ENCODE results near the gene SMIM13. TPM values are rescaled to one million over a fixed set of nuclear protein-coding genes. Genes with fewer than 3 reads are reported as not detected.
"Not testable (repeated sequence)": the region's sequence is repeated elsewhere in the genome, so short reads cannot be mapped to it uniquely, and the experiment has no call there.

The SMIM13 gene
- polyA plus RNA-seq, 1 donor (not counting 4 experiments of a cell fraction or from before 2014, with no cell fraction given): 7.7 TPM

DNA sequence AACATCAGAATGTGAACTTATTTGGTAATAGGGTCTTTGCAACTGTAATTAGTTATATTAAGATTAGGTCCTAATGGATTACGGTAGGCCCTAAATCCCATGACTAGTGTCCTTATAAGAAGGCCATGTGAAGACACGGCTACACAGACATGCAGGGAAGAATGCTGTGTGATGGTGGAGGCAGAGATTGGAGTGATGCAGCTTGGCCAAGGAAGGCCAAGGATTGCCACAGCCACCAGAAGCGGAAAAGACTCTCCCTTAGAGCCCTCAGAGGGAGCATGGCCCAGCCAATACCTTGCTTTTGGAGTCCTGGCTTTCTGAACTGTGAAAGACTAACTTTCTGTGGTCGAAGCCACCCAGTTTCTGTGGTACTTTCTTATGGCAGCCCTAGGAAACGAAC, 9.7 kb upstream of the SMIM13 start:
- no peak for FAIRE-seq
- dilution Hi-C loops (cut with MboI; ENCODE audit: extremely low pct_ligation_motif_present, low sequenced_read_pairs): no loop called here
- no peak overlapping the region for H3K27ac ChIP-seq (ENCODE audit: control insufficient read depth, insufficient read depth, low read length)

DNA sequence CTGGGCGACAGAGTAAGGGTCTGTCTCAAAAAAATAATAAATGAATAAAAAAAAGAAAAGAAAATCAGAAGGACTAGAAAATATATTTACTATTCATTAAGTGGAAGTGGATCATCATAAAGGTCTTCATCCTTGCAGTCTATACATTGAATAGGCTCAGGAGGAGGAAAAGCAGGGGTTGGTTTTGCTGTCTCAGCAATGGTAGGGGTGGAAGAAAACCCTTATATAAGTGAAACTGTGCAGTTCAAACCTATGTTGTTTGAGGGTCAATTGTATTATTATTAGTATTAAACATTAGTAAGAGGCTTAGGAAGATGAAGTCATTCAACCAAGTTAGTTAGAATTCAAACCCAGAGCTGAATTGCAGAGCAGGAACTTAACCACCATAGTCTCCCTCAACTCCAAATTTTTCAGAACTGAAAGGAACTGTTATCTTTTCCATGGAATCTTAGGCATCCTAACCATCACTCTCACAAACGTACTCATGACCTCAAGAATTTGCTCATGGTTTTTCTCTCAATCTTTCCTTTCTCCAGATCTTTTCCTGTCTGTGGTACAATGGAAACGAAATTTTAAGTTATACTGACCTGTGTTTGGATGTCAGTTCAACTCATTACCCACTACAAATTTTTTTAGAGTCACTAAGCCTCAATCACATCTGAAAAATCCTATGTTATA, 7.7 kb upstream of the SMIM13 start:
- H3K4me3 ChIP-seq (ENCODE audit: control insufficient read depth in 2 of 3, extremely low read depth in 1 of 3, insufficient read depth in 2 of 3, low read depth in 1 of 3, low read length in 3 of 3): no peak overlapping the region
- no peaks in the 10 kb centered on the region for H3K9me3 ChIP-seq (ENCODE audit: control insufficient read depth, low read depth, low read length)
- DNase-seq (ENCODE audit: low read depth, low spot score): no peak
- H3K4me1 ChIP-seq (ENCODE audit: control insufficient read depth, extremely low read depth, insufficient read depth, low read length): peaks cover 5% of the 10 kb centered on the region
- TF ChIP-seq, protein P1, sequence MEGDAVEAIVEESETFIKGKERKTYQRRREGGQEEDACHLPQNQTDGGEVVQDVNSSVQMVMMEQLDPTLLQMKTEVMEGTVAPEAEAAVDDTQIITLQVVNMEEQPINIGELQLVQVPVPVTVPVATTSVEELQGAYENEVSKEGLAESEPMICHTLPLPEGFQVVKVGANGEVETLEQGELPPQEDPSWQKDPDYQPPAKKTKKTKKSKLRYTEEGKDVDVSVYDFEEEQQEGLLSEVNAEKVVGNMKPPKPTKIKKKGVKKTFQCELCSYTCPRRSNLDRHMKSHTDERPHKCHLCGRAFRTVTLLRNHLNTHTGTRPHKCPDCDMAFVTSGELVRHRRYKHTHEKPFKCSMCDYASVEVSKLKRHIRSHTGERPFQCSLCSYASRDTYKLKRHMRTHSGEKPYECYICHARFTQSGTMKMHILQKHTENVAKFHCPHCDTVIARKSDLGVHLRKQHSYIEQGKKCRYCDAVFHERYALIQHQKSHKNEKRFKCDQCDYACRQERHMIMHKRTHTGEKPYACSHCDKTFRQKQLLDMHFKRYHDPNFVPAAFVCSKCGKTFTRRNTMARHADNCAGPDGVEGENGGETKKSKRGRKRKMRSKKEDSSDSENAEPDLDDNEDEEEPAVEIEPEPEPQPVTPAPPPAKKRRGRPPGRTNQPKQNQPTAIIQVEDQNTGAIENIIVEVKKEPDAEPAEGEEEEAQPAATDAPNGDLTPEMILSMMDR (optimal IDR thresholded peaks at IDR 0.05 in 1 of 3, IDR thresholded peaks at IDR 0.05 in 1 of 3, conservative IDR thresholded peaks at IDR 0.05 in 1 of 3; ENCODE audit: extremely low read depth in 1 of 3, insufficient read depth in 2 of 3, low read length in 3 of 3): no peak
- no peak for TF ChIP-seq EZH2 (IDR thresholded peaks at IDR 0.05; ENCODE audit: low read length)
- no peak overlapping the region for H3K27ac ChIP-seq (ENCODE audit: control insufficient read depth, insufficient read depth, low read length)
- no peaks in the 10 kb centered on the region for H3K9me1 ChIP-seq (ENCODE audit: control insufficient read depth, extremely low read depth, insufficient read depth, low read length)
- no peaks in the 10 kb centered on the region for H3K27me3 ChIP-seq (ENCODE audit: control insufficient read depth, extremely low read depth, insufficient read depth, low read length)
- no peak overlapping the region for H3K9ac ChIP-seq (ENCODE audit: control insufficient read depth, extremely low read depth, insufficient read depth, low read length)
- H2AFZ ChIP-seq (ENCODE audit: control insufficient read depth, low read length): no peak overlapping the region
- H3K4me2 ChIP-seq (ENCODE audit: control insufficient read depth, extremely low read depth, insufficient read depth, low read depth, low read length): no peak overlapping the region
- dilution Hi-C loops (cut with MboI; ENCODE audit: extremely low pct_ligation_motif_present, low sequenced_read_pairs): no loop called here
- no peaks in the 10 kb centered on the region for H3K79me2 ChIP-seq (ENCODE audit: control insufficient read depth, insufficient read depth, low read length)
- FAIRE-seq: no peak
- H4K20me1 ChIP-seq (ENCODE audit: control insufficient read depth, extremely low read depth, insufficient read depth, low read length): no peaks in the 10 kb centered on the region
- no peaks in the 10 kb centered on the region for H3K36me3 ChIP-seq (ENCODE audit: control insufficient read depth in 2 of 2, extremely low read depth in 1 of 2, insufficient read depth in 2 of 2, low read length in 2 of 2)

More for the DNA sequence above, 9.7 kb upstream of the SMIM13 start:
- Histone ChIP-seq H3K27me3 (ENCODE audit: control insufficient read depth, extremely low read depth, insufficient read depth, low read length) (no peaks in the 10 kb centered on the region), H3K4me2 (ENCODE audit: control insufficient read depth, extremely low read depth, insufficient read depth, low read depth, low read length) (no peak overlapping the region), H3K4me3 (ENCODE audit: control insufficient read depth in 2 of 3, extremely low read depth in 1 of 3, insufficient read depth in 2 of 3, low read depth in 1 of 3, low read length in 3 of 3) (no peak overlapping the region), H3K4me1 (ENCODE audit: control insufficient read depth, extremely low read depth, insufficient read depth, low read length) (peaks cover 5% of the 10 kb centered on the region), H3K9me3 (ENCODE audit: control insufficient read depth, low read depth, low read length) (no peaks in the 10 kb centered on the region), H3K79me2 (ENCODE audit: control insufficient read depth, insufficient read depth, low read length) (no peaks in the 10 kb centered on the region), H3K9ac (ENCODE audit: control insufficient read depth, extremely low read depth, insufficient read depth, low read length) (no peak overlapping the region), H3K36me3 (ENCODE audit: control insufficient read depth in 2 of 2, extremely low read depth in 1 of 2, insufficient read depth in 2 of 2, low read length in 2 of 2) (no peaks in the 10 kb centered on the region), H3K9me1 (ENCODE audit: control insufficient read depth, extremely low read depth, insufficient read depth, low read length) (no peaks in the 10 kb centered on the region), H2AFZ (ENCODE audit: control insufficient read depth, low read length) (no peak overlapping the region), H4K20me1 (ENCODE audit: control insufficient read depth, extremely low read depth, insufficient read depth, low read length) (no peaks in the 10 kb centered on the region)
- no peak for DNase-seq (ENCODE audit: low read depth, low spot score)
- TF ChIP-seq EZH2 (IDR thresholded peaks at IDR 0.05; ENCODE audit: low read length): no peak
- TF ChIP-seq, protein P1 (optimal IDR thresholded peaks at IDR 0.05 in 1 of 3, IDR thresholded peaks at IDR 0.05 in 1 of 3, conservative IDR thresholded peaks at IDR 0.05 in 1 of 3; ENCODE audit: extremely low read depth in 1 of 3, insufficient read depth in 2 of 3, low read length in 3 of 3): no peak

DNA sequence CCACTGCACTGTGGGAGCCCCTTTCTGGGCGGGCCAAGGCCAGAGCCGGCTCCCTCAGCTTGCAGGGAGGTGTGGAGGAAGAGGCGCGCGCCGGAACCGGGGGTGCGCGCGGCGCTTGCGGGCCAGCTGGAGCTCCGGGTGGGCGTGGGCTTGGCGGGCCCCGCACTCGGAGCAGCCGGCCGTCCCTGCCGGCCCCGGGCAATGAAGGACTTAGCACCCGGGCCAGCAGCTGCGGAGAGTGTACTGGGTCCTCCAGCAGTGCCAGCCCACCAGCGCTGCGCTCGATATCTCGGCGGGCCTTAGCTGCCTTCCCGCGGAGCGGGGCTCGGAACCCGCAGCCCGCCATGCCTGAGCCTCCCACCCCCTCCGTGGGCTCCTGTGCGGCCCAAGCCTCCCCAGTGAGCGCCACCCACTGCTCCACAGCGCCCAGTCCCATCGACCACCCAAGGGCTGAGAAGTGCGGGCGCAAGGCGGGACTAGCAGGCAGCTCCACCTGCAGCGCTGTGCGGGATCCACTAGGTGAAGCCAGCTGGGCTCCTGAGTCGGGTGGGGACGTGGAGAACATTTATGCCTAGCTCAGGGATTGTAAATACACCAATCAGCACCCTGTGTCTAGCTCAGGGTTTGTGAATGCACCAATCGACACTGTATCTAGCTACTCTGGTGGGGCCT, 6.4 kb upstream of the SMIM13 start:
- H3K27me3 ChIP-seq (ENCODE audit: control insufficient read depth, extremely low read depth, insufficient read depth, low read length); H3K9me3 ChIP-seq (ENCODE audit: control insufficient read depth, low read depth, low read length); FAIRE-seq; dilution Hi-C loops (cut with MboI; ENCODE audit: extremely low pct_ligation_motif_present, low sequenced_read_pairs); H3K36me3 ChIP-seq (ENCODE audit: control insufficient read depth in 2 of 2, extremely low read depth in 1 of 2, insufficient read depth in 2 of 2, low read length in 2 of 2); DNase-seq (ENCODE audit: low read depth, low spot score); H3K4me2 ChIP-seq (ENCODE audit: control insufficient read depth, extremely low read depth, insufficient read depth, low read depth, low read length); H3K4me1 ChIP-seq (ENCODE audit: control insufficient read depth, extremely low read depth, insufficient read depth, low read length); H3K79me2 ChIP-seq (ENCODE audit: control insufficient read depth, insufficient read depth, low read length); H3K27ac ChIP-seq (ENCODE audit: control insufficient read depth, insufficient read depth, low read length); H3K4me3 ChIP-seq (ENCODE audit: control insufficient read depth in 2 of 3, extremely low read depth in 1 of 3, insufficient read depth in 2 of 3, low read depth in 1 of 3, low read length in 3 of 3); H3K9me1 ChIP-seq (ENCODE audit: control insufficient read depth, extremely low read depth, insufficient read depth, low read length); H2AFZ ChIP-seq (ENCODE audit: control insufficient read depth, low read length); H3K9ac ChIP-seq (ENCODE audit: control insufficient read depth, extremely low read depth, insufficient read depth, low read length); H4K20me1 ChIP-seq (ENCODE audit: control insufficient read depth, extremely low read depth, insufficient read depth, low read length): not testable (repeated sequence)

All from keratinocyte (primary cell).